Stimulated activated effector memory CD8-positive, alpha-beta T cell treated with anti-CD3 and anti-CD28 coated beads, Interleukin-12 subunit alpha, Interleukin-12 subunit beta, amount 100 ng/mL, for 72 hours (primary cell): ENCODE results near the gene ANKRD62.

Experiments
- ATAC-seq: fragments of 150-1000 bp; cut with Tn5 transposase; 2 replicates; pipeline ENCODE4 v1.10.0; 2021
- DNase-seq, 2 donors: peaks; one replicate each; pipeline ENCODE4 v3.0.0; 2021 to 2022; ENCODE audit warnings: low spot score in 2 of 2
- H3K27ac Mint-ChIP-seq: one replicate; pipeline ENCODE4 v1.8.0; 2022; ENCODE audit warnings: mild to moderate bottlenecking, mixed read lengths
- H3K36me3 Mint-ChIP-seq: one replicate; pipeline ENCODE4 v1.8.0; 2022; ENCODE audit warnings: mild to moderate bottlenecking, mixed read lengths
- H3K4me1 Mint-ChIP-seq: one replicate; pipeline ENCODE4 v1.8.0; 2022; ENCODE audit warnings: mixed read lengths
- H3K4me3 Mint-ChIP-seq: one replicate; pipeline ENCODE4 v1.8.0; 2022; ENCODE audit warnings: mild to moderate bottlenecking, mixed read lengths
- H3K9me3 Mint-ChIP-seq: one replicate; pipeline ENCODE4 v1.8.0; 2022; ENCODE audit warnings: mixed read lengths

ANKRD62 gene

GRCh38 chr18:12085136-12085535 is 8.5 kb upstream of the ANKRD62 start:
- ATAC-seq: peak; percentile 2
- Mint-ChIP-seq H3K4me1 (no peaks in the 10 kb centered on the region), H3K27ac (no peak overlapping the region), H3K4me3 (no peak overlapping the region), H3K9me3 (no peaks in the 10 kb centered on the region), H3K36me3 (no peaks in the 10 kb centered on the region)
- DNase-seq: no peak

- Mint-ChIP-seq H3K36me3 (no peaks in the 10 kb centered on the region), H3K4me3 (no peak overlapping the region), H3K4me1 (no peaks in the 10 kb centered on the region), H3K9me3 (no peaks in the 10 kb centered on the region), H3K27ac (no peak overlapping the region)
- DNase-seq (no peak), ATAC-seq (no peak)
Measured at GRCh38 chr18:12085786-12086185, 7.9 kb upstream of the ANKRD62 start.

- DNase-seq (no peak), ATAC-seq (peak; percentile 38)
- H3K27ac Mint-ChIP-seq: no peak overlapping the region
- no peaks in the 10 kb centered on the region for H3K36me3 Mint-ChIP-seq
- no peak overlapping the region for H3K4me3 Mint-ChIP-seq
- H3K9me3 Mint-ChIP-seq: no peaks in the 10 kb centered on the region
- H3K4me1 Mint-ChIP-seq: no peaks in the 10 kb centered on the region
Measured at GRCh38 chr18:12086249-12086648, 7.4 kb upstream of the ANKRD62 start.

GRCh38 chr18:12086677-12087470 is 6.8 kb upstream of the ANKRD62 start:
- no peak overlapping the region for H3K4me3 Mint-ChIP-seq
- H3K4me1 Mint-ChIP-seq: no peaks in the 10 kb centered on the region
- peak; percentile 17 for ATAC-seq
- no peaks in the 10 kb centered on the region for H3K9me3 Mint-ChIP-seq
- H3K27ac Mint-ChIP-seq: no peak overlapping the region
- H3K36me3 Mint-ChIP-seq: no peaks in the 10 kb centered on the region
- DNase-seq: no peak

GRCh38 chr18:12087471-12088025 is 6.1 kb upstream of the ANKRD62 start:
- Mint-ChIP-seq H3K4me1 (no peaks in the 10 kb centered on the region), H3K27ac (peak overlapping the region; percentile 43), H3K4me3 (no peak overlapping the region), H3K36me3 (no peaks in the 10 kb centered on the region), H3K9me3 (no peaks in the 10 kb centered on the region)
- DNase-seq: no peak
- peak; percentile 5 for ATAC-seq

- Mint-ChIP-seq H3K36me3 (no peaks in the 10 kb centered on the region), H3K4me1 (no peaks in the 10 kb centered on the region), H3K27ac (peak overlapping the region; percentile 43), H3K4me3 (no peak overlapping the region), H3K9me3 (no peaks in the 10 kb centered on the region)
- ATAC-seq (peak; percentile 4), DNase-seq (no peak)
Measured at GRCh38 chr18:12088096-12088495, 5.5 kb upstream of the ANKRD62 start.

GRCh38 chr18:12088731-12089375 is 4.8 kb upstream of the ANKRD62 start:
- Mint-ChIP-seq H3K9me3 (no peaks in the 10 kb centered on the region), H3K36me3 (no peaks in the 10 kb centered on the region), H3K27ac (no peak overlapping the region), H3K4me3 (no peak overlapping the region), H3K4me1 (no peaks in the 10 kb centered on the region)
- DNase-seq: no peak
- ATAC-seq: peak; percentile 1

GRCh38 chr18:12091538-12092141 is 2.0 kb upstream of the ANKRD62 start:
- H3K36me3 Mint-ChIP-seq: no peaks in the 10 kb centered on the region
- DNase-seq (no peak), ATAC-seq (no peak)
- H3K9me3 Mint-ChIP-seq: no peaks in the 10 kb centered on the region
- no peaks in the 10 kb centered on the region for H3K4me1 Mint-ChIP-seq
- H3K27ac Mint-ChIP-seq: no peak overlapping the region
- H3K4me3 Mint-ChIP-seq: no peak overlapping the region

- Mint-ChIP-seq H3K27ac (no peak overlapping the region), H3K36me3 (no peaks in the 10 kb centered on the region), H3K4me1 (no peaks in the 10 kb centered on the region), H3K9me3 (no peaks in the 10 kb centered on the region), H3K4me3 (no peak overlapping the region)
- peak; percentile 51 for ATAC-seq
- no peak for DNase-seq
Measured at GRCh38 chr18:12092398-12093229, 1.0 kb upstream of the ANKRD62 start.

- Mint-ChIP-seq H3K27ac (peak overlapping the region; percentile 79), H3K36me3 (no peaks in the 10 kb centered on the region), H3K9me3 (no peaks in the 10 kb centered on the region), H3K4me1 (peaks cover 11% of the 10 kb centered on the region), H3K4me3 (no peak overlapping the region)
- ATAC-seq (peak; percentile 94), DNase-seq (peak in 1 of 2 donors; percentile 67)
Measured at GRCh38 chr18:12098374-12098773, 4.7 kb downstream of the ANKRD62 start.

- Mint-ChIP-seq H3K36me3 (no peaks in the 10 kb centered on the region), H3K4me3 (no peak overlapping the region)
- no peak for ATAC-seq
Measured at GRCh38 chr18:12099160-12099559, 5.5 kb downstream of the ANKRD62 start.

GRCh38 chr18:12101266-12101665 is 7.6 kb downstream of the ANKRD62 start:
- no peaks in the 10 kb centered on the region for H3K36me3 Mint-ChIP-seq
- H3K27ac Mint-ChIP-seq: no peak overlapping the region
- no peak for DNase-seq
- ATAC-seq: no peak
- no peaks in the 10 kb centered on the region for H3K9me3 Mint-ChIP-seq
- no peak overlapping the region for H3K4me3 Mint-ChIP-seq
- peaks cover 11% of the 10 kb centered on the region for H3K4me1 Mint-ChIP-seq

More at GRCh38 chr18:12099160-12099559, 5.5 kb downstream of the ANKRD62 start:
- H3K9me3 Mint-ChIP-seq: no peaks in the 10 kb centered on the region
- no peak overlapping the region for H3K27ac Mint-ChIP-seq
- DNase-seq: no peak
- H3K4me1 Mint-ChIP-seq: peaks cover 11% of the 10 kb centered on the region

- DNase-seq: no peak
- H3K27ac Mint-ChIP-seq: no peak overlapping the region
- no peak overlapping the region for H3K4me3 Mint-ChIP-seq
- H3K36me3 Mint-ChIP-seq: no peaks in the 10 kb centered on the region
- no peak for ATAC-seq
- H3K9me3 Mint-ChIP-seq: no peaks in the 10 kb centered on the region
- peaks cover 11% of the 10 kb centered on the region for H3K4me1 Mint-ChIP-seq
Measured at GRCh38 chr18:12102136-12102842, 8.6 kb downstream of the ANKRD62 start.

- H3K27ac Mint-ChIP-seq: no peak overlapping the region
- no peaks in the 10 kb centered on the region for H3K9me3 Mint-ChIP-seq
- ATAC-seq (no peak), DNase-seq (no peak)
- H3K36me3 Mint-ChIP-seq: no peaks in the 10 kb centered on the region
- no peak overlapping the region for H3K4me3 Mint-ChIP-seq
- H3K4me1 Mint-ChIP-seq: no peaks in the 10 kb centered on the region
Measured at GRCh38 chr18:12106471-12106870, 12.8 kb downstream of the ANKRD62 start.
